Glutamatergic neuron (in vitro differentiated cells): ENCODE measurements around the gene C20orf141. TPM values are rescaled to one million over a fixed set of nuclear protein-coding genes. Genes with fewer than 3 reads are reported as not detected.
A peak's percentile ranks its signal among the peaks of the same experiment; 100 is the strongest.
"Not testable (repeated sequence)": the region's sequence is repeated elsewhere in the genome, so short reads cannot be mapped to it uniquely, and the experiment has no call there.

Source experiments
- DNase-seq: peaks from one replicate; pipeline ENCODE4 v3.0.0; 2022
- H3K27ac Mint-ChIP-seq: one replicate; pipeline ENCODE4 v1.8.0; 2020; ENCODE audit warnings: mild to moderate bottlenecking, mixed read lengths, inconsistent platforms; ENCODE audit not compliant: unreplicated experiment
- H3K27me3 Mint-ChIP-seq: one replicate; pipeline ENCODE4 v1.8.0; 2020; ENCODE audit warnings: mild to moderate bottlenecking, moderate library complexity, mixed read lengths, inconsistent platforms; ENCODE audit not compliant: unreplicated experiment
- H3K36me3 Mint-ChIP-seq: one replicate; pipeline ENCODE4 v1.8.0; 2020; ENCODE audit warnings: mild to moderate bottlenecking, mixed read lengths, inconsistent platforms; ENCODE audit not compliant: unreplicated experiment
- H3K4me1 Mint-ChIP-seq: one replicate; pipeline ENCODE4 v1.8.0; 2020; ENCODE audit warnings: mild to moderate bottlenecking, low read depth, mixed read lengths, inconsistent platforms; ENCODE audit not compliant: unreplicated experiment
- H3K4me3 Mint-ChIP-seq: one replicate; pipeline ENCODE4 v1.8.0; 2020; ENCODE audit warnings: mild to moderate bottlenecking, mixed read lengths, inconsistent platforms; ENCODE audit not compliant: unreplicated experiment
- H3K9me3 Mint-ChIP-seq: one replicate; pipeline ENCODE4 v1.8.0; 2020; ENCODE audit warnings: mild to moderate bottlenecking, moderate library complexity, mixed read lengths, inconsistent platforms; ENCODE audit not compliant: unreplicated experiment
- total RNA-seq: library from RNA; stranded (reverse); fragmentation: NEBNext Ultra II Directional; extraction: Animal tissue kit (Norgen Biotek cat#: 25700); gene quantifications from one replicate; pipeline ENCODE4 v1.2.1, GENCODE V29; 2021; ENCODE audit not compliant: unreplicated experiment
- TF ChIP-seq, protein P1 (sequence below): fragments of 200-600 bp; sonication (generic); IDR thresholded peaks from one replicate; pipeline ENCODE4 v1.5.0; 2021; ENCODE audit not compliant: partially characterized antibody, unreplicated experiment

The C20orf141 gene
- total RNA-seq, 1 donor from 2014 or later = not detected

DNA sequence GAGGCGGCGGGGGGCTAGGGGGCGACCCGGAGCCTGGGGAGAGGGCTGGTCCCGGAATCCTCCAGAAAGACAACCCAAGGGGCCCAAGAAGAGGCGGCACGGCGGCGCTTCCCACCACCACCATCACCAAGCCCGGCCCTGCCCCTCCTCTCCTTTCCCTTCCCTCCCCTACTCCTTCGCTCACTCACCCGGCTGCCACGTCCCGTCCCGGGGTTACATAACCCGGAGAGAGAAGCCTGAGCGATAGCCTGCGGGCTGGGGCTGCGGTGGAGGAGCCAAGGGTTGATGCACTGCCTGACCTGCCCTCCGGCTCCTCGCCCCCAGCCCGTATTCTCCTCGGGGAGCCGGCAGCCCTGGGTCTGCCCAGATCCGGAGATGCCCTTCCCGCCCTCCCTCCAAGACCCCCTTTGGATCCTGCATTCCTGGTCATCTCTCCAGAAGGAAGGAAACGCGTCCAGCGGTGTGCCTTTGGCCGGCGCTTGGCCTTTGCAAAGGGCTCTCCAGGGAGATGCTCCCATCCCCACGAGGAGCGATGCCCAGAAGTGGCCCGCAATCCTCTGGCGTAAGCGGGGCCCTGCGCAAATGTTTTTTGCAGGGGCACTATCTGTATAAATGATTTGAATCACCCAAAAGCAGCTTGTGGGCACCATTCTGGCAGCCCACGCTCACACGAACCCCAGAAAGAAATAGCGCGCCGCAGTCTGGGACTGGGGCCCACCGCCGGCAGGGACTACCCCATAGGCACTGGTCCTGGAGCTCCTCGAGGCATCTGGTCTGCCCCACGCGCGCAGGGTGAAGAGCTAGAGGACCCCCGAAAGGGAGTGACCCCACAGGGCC is 9.7 kb upstream of the C20orf141 start:
- H3K27me3 Mint-ChIP-seq = peaks cover 31% of the 10 kb centered on the region
- peak; percentile 68 for DNase-seq
- peaks cover 15% of the 10 kb centered on the region for H3K36me3 Mint-ChIP-seq
- H3K4me1 Mint-ChIP-seq = peaks cover 3% of the 10 kb centered on the region
- peaks cover 7% of the 10 kb centered on the region for H3K9me3 Mint-ChIP-seq
- no peak overlapping the region for H3K4me3 Mint-ChIP-seq
- TF ChIP-seq, protein P1, sequence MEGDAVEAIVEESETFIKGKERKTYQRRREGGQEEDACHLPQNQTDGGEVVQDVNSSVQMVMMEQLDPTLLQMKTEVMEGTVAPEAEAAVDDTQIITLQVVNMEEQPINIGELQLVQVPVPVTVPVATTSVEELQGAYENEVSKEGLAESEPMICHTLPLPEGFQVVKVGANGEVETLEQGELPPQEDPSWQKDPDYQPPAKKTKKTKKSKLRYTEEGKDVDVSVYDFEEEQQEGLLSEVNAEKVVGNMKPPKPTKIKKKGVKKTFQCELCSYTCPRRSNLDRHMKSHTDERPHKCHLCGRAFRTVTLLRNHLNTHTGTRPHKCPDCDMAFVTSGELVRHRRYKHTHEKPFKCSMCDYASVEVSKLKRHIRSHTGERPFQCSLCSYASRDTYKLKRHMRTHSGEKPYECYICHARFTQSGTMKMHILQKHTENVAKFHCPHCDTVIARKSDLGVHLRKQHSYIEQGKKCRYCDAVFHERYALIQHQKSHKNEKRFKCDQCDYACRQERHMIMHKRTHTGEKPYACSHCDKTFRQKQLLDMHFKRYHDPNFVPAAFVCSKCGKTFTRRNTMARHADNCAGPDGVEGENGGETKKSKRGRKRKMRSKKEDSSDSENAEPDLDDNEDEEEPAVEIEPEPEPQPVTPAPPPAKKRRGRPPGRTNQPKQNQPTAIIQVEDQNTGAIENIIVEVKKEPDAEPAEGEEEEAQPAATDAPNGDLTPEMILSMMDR = no peak
- H3K27ac Mint-ChIP-seq = no peak overlapping the region

DNA sequence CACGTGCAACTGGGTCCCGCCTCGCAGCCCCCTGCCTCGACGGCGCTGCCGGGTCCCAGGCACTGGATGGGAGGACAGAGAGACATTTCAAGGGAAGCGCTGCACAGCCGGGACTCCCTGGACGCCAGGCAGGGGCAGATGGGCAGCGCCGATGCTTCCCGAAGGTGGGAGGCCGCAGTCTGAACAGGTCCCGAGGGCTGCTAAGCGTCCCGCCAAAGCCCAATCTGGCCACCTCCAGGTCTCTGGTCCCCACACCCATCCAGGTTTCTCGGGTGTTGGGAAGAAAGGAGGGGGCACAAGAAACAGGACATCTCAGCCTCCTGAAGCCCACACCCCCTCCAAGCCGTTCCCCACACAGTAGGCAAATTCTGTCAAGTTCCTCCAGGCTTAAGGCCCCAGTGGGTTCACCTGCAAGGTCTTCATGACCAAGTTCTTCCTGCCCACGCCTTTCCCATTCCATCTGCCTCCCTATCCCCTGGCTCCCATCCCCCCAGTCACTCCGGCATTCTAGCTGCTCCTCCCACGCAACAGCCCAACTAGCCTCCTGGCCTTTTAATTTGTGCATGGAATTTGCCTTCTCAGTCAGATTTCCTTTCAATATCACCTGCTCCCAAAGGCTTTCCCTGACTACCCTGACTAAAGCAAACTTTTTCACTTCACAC is 9.0 kb upstream of the C20orf141 start:
- Mint-ChIP-seq H3K27me3 (peaks cover 28% of the 10 kb centered on the region), H3K27ac (no peak overlapping the region), H3K36me3 (peaks cover 15% of the 10 kb centered on the region), H3K4me1 (peaks cover under 1% of the 10 kb centered on the region), H3K9me3 (peaks cover 5% of the 10 kb centered on the region), H3K4me3 (peak overlapping the region; percentile 0)
- no peak for DNase-seq
- TF ChIP-seq, protein P1 = no peak

DNA sequence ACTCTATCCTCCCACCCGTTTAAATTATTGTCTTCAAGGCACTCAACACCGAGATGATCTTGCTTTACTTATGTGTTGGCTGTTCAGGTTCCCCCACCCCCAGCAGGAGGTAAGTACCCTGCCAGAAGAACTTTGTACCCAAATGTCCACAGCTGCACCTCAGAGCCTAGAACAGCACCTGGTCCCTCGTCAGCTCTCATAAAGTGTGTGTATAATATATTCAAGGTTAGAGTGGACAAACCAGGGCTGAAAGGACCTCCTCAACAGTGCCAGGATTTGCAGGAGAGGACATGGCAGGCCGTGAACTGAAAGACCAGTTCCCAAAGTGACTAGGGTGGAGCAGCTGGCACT is 8.5 kb upstream of the C20orf141 start:
- H3K36me3 Mint-ChIP-seq = peaks cover 19% of the 10 kb centered on the region
- H3K27me3 Mint-ChIP-seq = peaks cover 23% of the 10 kb centered on the region
- H3K4me3 Mint-ChIP-seq = peak overlapping the region; percentile 0
- no peaks in the 10 kb centered on the region for H3K4me1 Mint-ChIP-seq
- H3K9me3 Mint-ChIP-seq = peaks cover 4% of the 10 kb centered on the region
- no peak for DNase-seq
- TF ChIP-seq, protein P1 = no peak
- no peak overlapping the region for H3K27ac Mint-ChIP-seq

DNA sequence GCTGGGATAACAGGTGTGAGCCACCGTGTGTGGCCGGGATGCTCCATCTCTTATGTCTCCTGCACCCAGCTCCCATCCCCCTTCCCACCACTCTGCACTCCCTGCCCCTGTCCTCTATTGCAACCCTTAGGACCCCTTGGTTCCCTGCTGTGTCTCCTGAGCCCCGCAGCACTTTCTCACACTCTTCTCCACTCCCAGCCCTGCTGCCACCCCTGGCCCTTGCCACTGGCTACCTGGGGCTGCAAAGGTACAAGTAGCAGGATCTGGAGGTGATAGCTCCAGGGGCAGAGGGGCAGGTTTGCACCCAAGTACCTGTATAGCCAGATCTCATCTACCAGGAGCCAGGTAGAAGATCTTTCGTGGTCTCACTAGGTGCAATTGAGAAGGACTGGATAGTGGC is 7.8 kb upstream of the C20orf141 start:
- TF ChIP-seq, protein P1 = no peak
- Mint-ChIP-seq H3K27me3 (peaks cover 18% of the 10 kb centered on the region), H3K4me3 (no peak overlapping the region), H3K9me3 (peaks cover 5% of the 10 kb centered on the region), H3K36me3 (peaks cover 26% of the 10 kb centered on the region), H3K27ac (no peak overlapping the region), H3K4me1 (no peaks in the 10 kb centered on the region)
- DNase-seq = no peak

DNA sequence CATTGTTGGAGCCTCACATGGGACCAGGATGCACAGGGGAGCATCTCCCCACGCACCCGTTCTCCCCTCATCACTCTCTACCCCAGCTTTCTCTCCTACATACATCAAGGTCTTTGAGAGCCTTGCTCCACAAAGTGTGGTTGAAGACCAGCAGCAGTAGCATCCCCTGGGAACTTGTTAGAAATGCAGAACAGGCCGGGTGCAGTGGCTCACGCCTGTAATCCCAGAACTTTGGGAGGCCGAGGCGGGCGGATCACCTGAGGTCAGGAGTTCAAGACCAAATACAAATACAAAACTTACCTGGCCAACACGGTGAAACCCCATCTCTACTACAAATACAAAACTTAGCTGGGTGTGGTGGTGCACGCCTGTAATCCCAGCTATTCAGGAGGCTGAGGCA is 6.9 kb upstream of the C20orf141 start:
- H3K4me3 Mint-ChIP-seq, H3K9me3 Mint-ChIP-seq, H3K4me1 Mint-ChIP-seq, DNase-seq, H3K27ac Mint-ChIP-seq: not testable (repeated sequence)
- peaks cover 22% of the 10 kb centered on the region for H3K36me3 Mint-ChIP-seq
- H3K27me3 Mint-ChIP-seq = peaks cover 13% of the 10 kb centered on the region
